Adrenal gland (tissue), 12 donors: ENCODE data around the gene MRPL18. TPM values are rescaled to one million over a fixed set of nuclear protein-coding genes. Genes with fewer than 3 reads are reported as not detected.

Experiments
- DNase-seq, 7 donors: peaks; one replicate each; pipeline ENCODE4 v3.0.0-alpha.2; 2019 to 2020
- H3K27ac ChIP-seq, 5 donors: fragments of 200-600 bp; sonication (generic) in 4 of 5; 1 replicate in 3 of 5; 2 replicates in 2 of 5; pipeline versions ENCODE4 v1.5.1 to v1.8.0; 2016 to 2020; ENCODE audit warnings: mild to moderate bottlenecking in 1 of 5
- H3K27me3 ChIP-seq: fragments of 200-600 bp; 2 replicates; pipeline ENCODE4 v1.8.0; 2021
- H3K36me3 ChIP-seq, 2 donors: fragments of 200-600 bp; replicated peaks in 1 of 2; 1 replicate in 1 of 2; 2 replicates in 1 of 2; pipeline versions ENCODE4 v1.5.1 to v1.8.0; 2018 to 2022
- H3K4me1 ChIP-seq, 2 donors: fragments of 200-600 bp; replicated peaks in 1 of 2; 1 replicate in 1 of 2; 2 replicates in 1 of 2; pipeline versions ENCODE4 v1.5.1 to v1.8.0; 2018 to 2021
- H3K4me3 ChIP-seq, 4 donors: fragments of 200-600 bp; sonication (generic) in 3 of 4; one replicate each; pipeline ENCODE4 v1.5.1; 2016 to 2018
- H3K9me3 ChIP-seq, 3 donors: fragments of 200-600 bp; sonication (generic) in 1 of 3; replicated peaks in 1 of 3; 1 replicate in 2 of 3; 2 replicates in 1 of 3; pipeline versions ENCODE4 v1.5.1 to v1.8.0; 2016 to 2021
- CTCF ChIP-seq, 6 experiments: fragments of 450-650 bp in 4 of 6; fragments of 200-600 bp in 2 of 6; sonication (generic) in 1 of 6; IDR thresholded peaks; 1 replicate in 5 of 6; 2 replicates in 1 of 6; pipeline versions ENCODE4 v1.5.1 to v1.8.0; 2016 to 2021; ENCODE audit warnings: antibody characterized with exemption in 6 of 6, mild to moderate bottlenecking in 2 of 6, moderate library complexity in 1 of 6
- POLR2A ChIP-seq, 2 donors: fragments of 450-650 bp; IDR thresholded peaks; one replicate each; pipeline ENCODE4 v1.6.1; 2017; ENCODE audit warnings: antibody characterized with exemption in 2 of 2, mild to moderate bottlenecking in 2 of 2, moderate library complexity in 1 of 2
- WGBS, 4 donors: extraction: QIAGEN DNeasy Blood & Tissue Kit in 2 of 4; methylation state at CpG; one replicate each; pipeline versions ENCODE4 v1.1.5 to v1.1.7; 2013 to 2017; 5-methylcytosine and 5-hydroxymethylcytosine counted together
- intact Hi-C, 2 donors: fragments of 100-400 bp; cut with DNase I; formaldehyde crosslinking; loops; one replicate each; pipeline versions ENCODE4 v1.14.1 to v1.15.0; 2022 to 2023
- polyA plus RNA-seq, 3 donors: library from polyadenylated mRNA; stranded (reverse); fragments of 200-250 nt in 2 of 3; fragments of 350-450 nt in 1 of 3; fragmentation: Illumina TruSeq in 1 of 3; extraction: RNeasy Lipid Tissue Mini Kit (QIAGEN cat#74804) in 1 of 3; gene quantifications; one replicate each; pipeline ENCODE4 v1.2.3, GENCODE V29; 2013 to 2014
- total RNA-seq, 9 donors: library from RNA; depleted of rRNA in 4 of 9; stranded (reverse); fragments of >200 nt in 4 of 9; fragments of 120-200 nt in 1 of 9; fragmentation: NEBNext Ultra II Directional in 1 of 9; extraction: Animal tissue kit (Norgen Biotek cat#: 25700) in 1 of 9; gene quantifications; one replicate each; pipeline versions ENCODE4 v1.1.0 to v1.2.4, GENCODE V29; 2013 to 2023
- donor health status: healthy with polysubstance abuse.
- donor health status: Bipolar disorder and iron deficiency.
- donor health status: DM: yes; HTN: yes; CAD: no.
- donor health status: DM: no; HTN: no; CAD: no.
- donor health status: DM: no; HTN: no; CAD: no.
- donor health status: DM: yes; HTN: yes; CAD: no.

Gene MRPL18
- total and polyA plus RNA-seq, 12 donors, result 63.7 to 199 (median 99.3) TPM

- TF ChIP-seq CTCF (IDR thresholded peaks at IDR 0.05), result no peak
- no peak for TF ChIP-seq POLR2A (IDR thresholded peaks at IDR 0.05)
- no peak for DNase-seq
- Histone ChIP-seq H3K36me3 (no peaks in the 10 kb centered on the region), H3K27me3 (no peaks in the 10 kb centered on the region), H3K9me3 (no peaks in the 10 kb centered on the region), H3K4me3 (no peak overlapping the region), H3K4me1 (no peaks in the 10 kb centered on the region), H3K27ac (no peak overlapping the region)
- 78 to 86% (median 83%) methylated on average over 12 to 16 of the region's 16 CpGs for WGBS, 4 donors
- intact Hi-C loops, result no loop called here
Measured at GRCh38 chr6:159819098-159819497, 28.8 kb downstream of the MRPL18 start.

- intact Hi-C loops, result no loop called here
- Histone ChIP-seq H3K9me3 (no peaks in the 10 kb centered on the region), H3K27me3 (no peaks in the 10 kb centered on the region), H3K4me3 (no peak overlapping the region), H3K4me1 (no peaks in the 10 kb centered on the region), H3K36me3 (no peaks in the 10 kb centered on the region), H3K27ac (no peak overlapping the region)
- TF ChIP-seq CTCF (IDR thresholded peaks at IDR 0.05) (no peak), POLR2A (IDR thresholded peaks at IDR 0.05) (no peak)
- DNase-seq, result no peak
- 56 to 66% (median 63%) methylated on average over 19 to 28 of the region's 28 CpGs for WGBS, 4 donors
Measured at GRCh38 chr6:159819932-159820640, 29.8 kb downstream of the MRPL18 start.

GRCh38 chr6:159821122-159821521 lies 30.9 kb downstream of the MRPL18 start:
- Histone ChIP-seq H3K36me3 (no peaks in the 10 kb centered on the region), H3K4me3 (no peak overlapping the region), H3K4me1 (no peaks in the 10 kb centered on the region), H3K27me3 (no peaks in the 10 kb centered on the region), H3K9me3 (no peaks in the 10 kb centered on the region), H3K27ac (no peak overlapping the region)
- TF ChIP-seq POLR2A (IDR thresholded peaks at IDR 0.05) (no peak), CTCF (IDR thresholded peaks at IDR 0.05) (no peak)
- DNase-seq, result no peak
- intact Hi-C loops, result no loop called here
- WGBS, 4 donors, result 69 to 83% (median 76%) methylated on average over 10 to 11 of the region's 11 CpGs

GRCh38 chr6:159821726-159822125 lies 31.5 kb downstream of the MRPL18 start:
- H3K27me3 ChIP-seq, result no peaks in the 10 kb centered on the region
- no peaks in the 10 kb centered on the region for H3K9me3 ChIP-seq
- no peak overlapping the region for H3K27ac ChIP-seq
- no peak for TF ChIP-seq POLR2A (IDR thresholded peaks at IDR 0.05)
- no peak for TF ChIP-seq CTCF (IDR thresholded peaks at IDR 0.05)
- no peaks in the 10 kb centered on the region for H3K36me3 ChIP-seq
- no peaks in the 10 kb centered on the region for H3K4me1 ChIP-seq
- H3K4me3 ChIP-seq, result no peak overlapping the region
- intact Hi-C loops, result no loop called here
- WGBS, 4 donors, result 87 to 90% (median 88%) methylated on average over 8 to 10 of the region's 10 CpGs
- no peak for DNase-seq
